GM19193 (cell line): ENCODE measurements around the gene RTN4IP1.
A peak's percentile ranks its signal among the peaks of the same experiment; 100 is the strongest.

ENCODE experiments used
- POLR2A ChIP-seq: IDR thresholded peaks from 4 replicates; pipeline ENCODE4 v1.6.1; 2011; ENCODE audit not compliant: insufficient read depth, insufficient read length; ENCODE audit errors: extremely low read depth

The RTN4IP1 gene

DNA sequence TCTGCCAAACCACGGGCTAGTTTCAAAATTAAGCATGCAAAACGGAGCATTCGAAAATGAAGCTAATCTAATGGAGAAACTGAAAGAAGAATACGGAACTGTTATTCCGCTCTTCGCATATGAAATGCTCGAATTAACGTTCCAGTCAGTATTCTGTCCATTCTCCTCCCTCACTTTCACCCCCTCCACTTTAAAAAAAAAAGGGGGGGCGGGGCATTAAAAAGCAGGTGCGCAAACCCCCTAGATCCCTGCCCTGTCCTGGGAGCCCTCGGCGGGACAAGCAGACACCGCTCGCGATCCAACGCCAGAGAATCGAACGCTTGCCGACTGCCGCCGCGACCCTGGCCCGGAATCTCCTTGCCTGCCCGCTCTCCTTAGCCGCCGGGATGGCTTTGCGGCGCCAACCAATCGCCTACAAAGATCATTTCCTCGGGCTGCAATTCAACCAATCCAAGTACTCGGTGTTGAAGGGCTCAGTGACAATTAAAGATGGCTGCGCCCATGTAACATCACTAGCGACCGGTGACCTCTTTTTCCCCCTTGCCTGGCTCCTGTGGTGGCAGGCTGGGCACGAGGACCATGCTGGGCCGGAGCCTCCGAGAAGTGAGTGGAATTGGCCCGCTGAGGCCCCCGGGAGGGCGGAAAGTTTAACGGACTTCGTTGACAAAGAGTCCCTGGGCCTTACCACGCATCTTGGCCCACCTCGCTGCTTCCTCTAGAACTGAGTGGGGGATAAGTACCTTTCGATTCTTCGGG lies at the start of gene RTN4IP1, which contains the start of gene QRSL1:
TSS of gene RTN4IP1 (minus strand) at position 396 of the 756 bp plus-strand sequence. CDS start 477 bp downstream, outside the sequence.
TSS of gene QRSL1 (plus strand) at position 476 of the 756 bp plus-strand sequence. CDS start at position 580, 104 bp downstream.
- TF ChIP-seq POLR2A, result peak; percentile 66

- no peak for TF ChIP-seq POLR2A
Observed at GRCh38 chr6:106677282-106677681, 48.0 kb upstream of the RTN4IP1 start.

DNA sequence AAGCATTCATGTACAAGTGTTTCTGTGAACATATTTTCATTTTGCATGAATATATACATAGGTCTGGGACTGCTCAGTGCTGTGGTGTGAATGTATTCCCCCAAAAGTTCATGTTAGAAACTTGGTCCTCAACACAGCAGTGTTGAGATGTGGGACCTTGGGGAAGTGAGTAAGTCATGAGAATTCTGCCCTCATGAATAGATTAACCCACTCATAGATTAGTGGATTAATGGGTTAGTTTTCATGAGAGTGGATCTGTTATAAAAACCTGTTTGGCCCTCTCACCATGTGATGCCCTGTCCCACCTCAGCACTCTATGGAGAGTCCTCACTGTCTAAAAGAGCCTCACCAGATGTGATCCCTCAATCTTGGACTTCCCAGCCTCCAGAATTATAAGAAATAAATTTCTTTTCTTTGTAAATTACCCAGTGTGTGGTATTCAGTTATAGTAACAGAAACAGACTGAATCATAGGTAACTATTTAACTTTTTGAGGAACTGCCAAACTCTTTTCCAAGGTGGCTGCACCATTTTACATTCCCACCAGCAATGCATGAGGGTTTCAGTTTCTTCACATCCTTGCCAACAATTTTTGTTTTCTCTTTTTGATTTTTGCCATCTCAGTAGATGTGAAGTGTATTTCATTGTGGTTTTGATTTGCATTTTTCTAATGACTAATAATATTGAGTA lies 45.4 kb upstream of the RTN4IP1 start:
- no peak for TF ChIP-seq POLR2A

DNA sequence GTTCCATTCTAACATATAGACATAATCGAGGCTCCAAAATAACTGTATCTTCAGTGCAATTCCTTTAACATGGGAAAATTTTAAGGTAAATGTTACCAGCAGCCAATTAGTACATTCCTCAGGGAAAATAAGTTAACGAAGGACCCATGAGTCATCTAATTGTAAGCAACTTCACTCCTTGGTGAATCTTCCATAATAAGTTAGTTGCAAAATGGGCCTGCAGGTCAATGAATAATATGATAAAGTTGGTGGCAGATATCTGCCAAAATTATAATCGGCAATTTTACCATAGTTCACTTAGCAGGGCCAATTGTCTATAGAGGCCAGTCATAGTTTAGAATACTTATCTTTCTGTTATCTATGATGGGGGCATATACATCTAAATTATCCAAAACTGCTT lies 42.4 kb upstream of the RTN4IP1 start:
- no peak for TF ChIP-seq POLR2A

- no peak for TF ChIP-seq POLR2A
Observed at GRCh38 chr6:106670236-106670635, 40.9 kb upstream of the RTN4IP1 start.

- TF ChIP-seq POLR2A, result no peak
Observed at GRCh38 chr6:106667022-106667402, 37.7 kb upstream of the RTN4IP1 start.

DNA sequence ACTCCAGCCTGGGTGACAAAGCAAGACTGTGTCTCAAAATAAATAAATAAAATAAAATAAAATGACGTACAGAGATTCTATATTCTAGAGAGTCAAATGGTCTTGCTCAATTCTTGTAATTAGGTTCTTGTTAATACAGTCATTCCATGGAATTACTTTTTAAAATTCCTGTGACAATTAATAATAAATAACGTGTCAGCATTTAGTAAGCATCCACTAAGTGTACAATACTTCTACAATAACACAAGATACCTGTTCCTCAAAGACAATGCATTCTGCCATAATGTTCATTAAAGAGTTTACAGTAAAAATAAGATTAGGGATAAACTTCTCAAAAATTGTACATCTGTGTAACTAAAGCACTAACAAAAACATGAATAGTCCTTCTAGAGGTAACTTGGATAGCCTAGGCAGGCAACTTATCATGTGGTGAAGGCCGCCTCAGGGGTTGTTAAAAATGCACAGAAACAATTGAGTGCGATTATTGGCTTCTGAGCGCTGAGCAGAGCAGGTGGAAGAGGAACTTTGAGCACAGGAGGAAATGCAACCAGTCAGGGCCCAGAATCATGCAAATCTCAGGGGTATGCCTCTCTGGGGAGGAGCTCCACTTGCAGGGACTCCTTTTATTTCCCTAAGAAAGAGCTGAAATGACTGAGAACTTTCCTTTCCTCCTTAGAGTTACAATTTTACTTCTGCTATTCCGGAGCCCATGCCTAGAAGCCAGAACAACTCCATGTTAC lies 37.2 kb upstream of the RTN4IP1 start:
- TF ChIP-seq POLR2A, result no peak

DNA sequence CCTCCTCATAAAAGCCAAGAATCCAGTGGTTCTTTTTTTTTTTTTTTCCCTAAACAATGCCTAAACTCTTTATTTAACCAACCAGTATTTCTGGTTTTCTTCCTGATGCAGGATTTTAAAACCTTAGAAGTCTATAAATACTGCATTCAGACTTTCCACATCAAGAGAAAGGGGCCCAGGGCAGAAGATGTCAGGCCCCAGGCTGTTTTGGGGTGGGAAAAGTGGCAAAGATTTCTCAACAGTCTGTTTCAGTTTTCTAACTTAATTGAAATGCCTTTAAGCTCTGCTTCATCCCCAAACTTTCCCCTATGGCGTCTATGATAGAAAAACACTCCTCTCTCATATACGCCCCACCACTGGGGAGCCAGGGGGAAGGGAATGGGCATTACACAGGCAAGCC lies 33.2 kb upstream of the RTN4IP1 start:
- TF ChIP-seq POLR2A, result no peak

DNA sequence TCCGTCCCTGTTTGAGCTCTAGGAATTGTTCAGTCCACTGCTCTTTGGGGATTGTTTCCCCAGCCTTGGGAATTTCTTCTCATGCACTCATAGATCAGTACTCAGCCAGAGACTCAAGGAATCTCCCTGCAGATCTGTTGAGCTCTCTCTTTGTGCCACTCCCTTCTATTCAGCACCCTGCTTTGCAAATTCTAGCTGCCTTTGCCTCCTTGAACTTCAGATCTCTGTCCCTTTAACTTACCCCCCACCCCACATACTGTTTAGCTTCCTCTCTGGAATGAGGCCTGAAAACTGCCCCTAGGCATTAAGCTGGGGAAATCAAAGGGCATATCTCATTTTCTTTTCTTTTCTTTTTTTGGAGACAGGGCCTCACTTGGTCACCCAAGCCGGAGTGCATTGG lies 30.6 kb upstream of the RTN4IP1 start:
- TF ChIP-seq POLR2A, result no peak

- no peak for TF ChIP-seq POLR2A
Observed at GRCh38 chr6:106658469-106658868, 29.2 kb upstream of the RTN4IP1 start.

- TF ChIP-seq POLR2A, result no peak
Observed at GRCh38 chr6:106648651-106649308, 19.5 kb upstream of the RTN4IP1 start.

GRCh38 chr6:106643061-106643460 lies 13.8 kb upstream of the RTN4IP1 start:
- no peak for TF ChIP-seq POLR2A

GRCh38 chr6:106642476-106642875 lies 13.2 kb upstream of the RTN4IP1 start:
- TF ChIP-seq POLR2A, result no peak

DNA sequence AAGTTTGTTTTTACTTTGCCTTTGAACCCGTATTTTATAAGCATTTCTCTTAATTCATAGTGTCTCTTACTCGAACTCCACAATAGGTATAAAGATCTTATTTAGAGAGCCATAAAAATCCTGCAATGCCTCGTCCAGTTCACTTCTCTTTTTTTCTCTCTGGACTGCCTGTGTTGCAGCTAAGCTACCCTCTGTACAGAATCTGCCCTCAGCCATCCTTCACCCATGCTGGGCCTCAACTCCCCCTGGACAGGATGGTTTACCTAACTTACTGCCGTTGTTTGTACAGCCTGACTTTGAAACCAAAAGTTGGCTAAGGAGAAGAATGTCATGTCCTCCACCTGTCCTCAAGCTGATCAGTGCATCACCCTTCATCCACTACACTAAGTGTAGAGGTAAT lies 10.5 kb upstream of the RTN4IP1 start:
- TF ChIP-seq POLR2A, result no peak
